Measurements from ENCODE around the gene PPP2R1B. TPM values are rescaled to one million over a fixed set of nuclear protein-coding genes. Genes with fewer than 3 reads are reported as not detected.

Gene PPP2R1B
- total and polyA plus RNA-seq, 4 donors = 33.2 to 316 (median 52.5) TPM

- WGBS = 85% methylated on average over 1 of the region's 1 CpG
- no peak for DNase-seq (ENCODE audit: low spot score)
- peaks cover 0 to 5% (median 3%) of the 10 kb centered on the region in 4 donors for H3K4me1 ChIP-seq (ENCODE audit: control insufficient read depth in 4 of 4, insufficient read depth in 4 of 4, low read length in 3 of 4)
- H3K27me3 ChIP-seq (ENCODE audit: control insufficient read depth in 4 of 4, insufficient read depth in 4 of 4, low read length in 3 of 4) = no peaks in the 10 kb centered on the region
- no peaks in the 10 kb centered on the region for H3K9me3 ChIP-seq (ENCODE audit: control insufficient read depth in 4 of 4, low read length in 3 of 4)
- TF ChIP-seq, protein P1, sequence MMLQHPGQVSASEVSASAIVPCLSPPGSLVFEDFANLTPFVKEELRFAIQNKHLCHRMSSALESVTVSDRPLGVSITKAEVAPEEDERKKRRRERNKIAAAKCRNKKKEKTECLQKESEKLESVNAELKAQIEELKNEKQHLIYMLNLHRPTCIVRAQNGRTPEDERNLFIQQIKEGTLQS (IDR thresholded peaks at IDR 0.05) = no peak
- TF ChIP-seq JUND (IDR thresholded peaks at IDR 0.05) (no peak), SP1 (IDR thresholded peaks at IDR 0.05) (no peak), YY1 (IDR thresholded peaks at IDR 0.05) (no peak), TAF1 (conservative IDR thresholded peaks at IDR 0.05) (no peak), RXRA (IDR thresholded peaks at IDR 0.05) (no peak), FOXA2 (IDR thresholded peaks at IDR 0.05) (no peak), FOXA1 (IDR thresholded peaks at IDR 0.05) (no peak), HNF4A (conservative IDR thresholded peaks at IDR 0.05) (no peak), GABPA (IDR thresholded peaks at IDR 0.05 in 1 of 2, conservative IDR thresholded peaks at IDR 0.05 in 1 of 2) (no peak), MAX (IDR thresholded peaks at IDR 0.05) (no peak), NR2F2 (IDR thresholded peaks at IDR 0.05) (no peak), RAD21 (IDR thresholded peaks at IDR 0.05) (no peak), ZBTB33 (IDR thresholded peaks at IDR 0.05) (no peak), EGR1 (IDR thresholded peaks at IDR 0.05; ENCODE audit: low read depth in 2 of 2) (no peak), HNF4G (IDR thresholded peaks at IDR 0.05) (no peak)
- TF ChIP-seq, protein P2, sequence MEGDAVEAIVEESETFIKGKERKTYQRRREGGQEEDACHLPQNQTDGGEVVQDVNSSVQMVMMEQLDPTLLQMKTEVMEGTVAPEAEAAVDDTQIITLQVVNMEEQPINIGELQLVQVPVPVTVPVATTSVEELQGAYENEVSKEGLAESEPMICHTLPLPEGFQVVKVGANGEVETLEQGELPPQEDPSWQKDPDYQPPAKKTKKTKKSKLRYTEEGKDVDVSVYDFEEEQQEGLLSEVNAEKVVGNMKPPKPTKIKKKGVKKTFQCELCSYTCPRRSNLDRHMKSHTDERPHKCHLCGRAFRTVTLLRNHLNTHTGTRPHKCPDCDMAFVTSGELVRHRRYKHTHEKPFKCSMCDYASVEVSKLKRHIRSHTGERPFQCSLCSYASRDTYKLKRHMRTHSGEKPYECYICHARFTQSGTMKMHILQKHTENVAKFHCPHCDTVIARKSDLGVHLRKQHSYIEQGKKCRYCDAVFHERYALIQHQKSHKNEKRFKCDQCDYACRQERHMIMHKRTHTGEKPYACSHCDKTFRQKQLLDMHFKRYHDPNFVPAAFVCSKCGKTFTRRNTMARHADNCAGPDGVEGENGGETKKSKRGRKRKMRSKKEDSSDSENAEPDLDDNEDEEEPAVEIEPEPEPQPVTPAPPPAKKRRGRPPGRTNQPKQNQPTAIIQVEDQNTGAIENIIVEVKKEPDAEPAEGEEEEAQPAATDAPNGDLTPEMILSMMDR (IDR thresholded peaks at IDR 0.05; ENCODE audit: low read depth, low read length, missing input control) = no peak
- TF ChIP-seq, protein P3, sequence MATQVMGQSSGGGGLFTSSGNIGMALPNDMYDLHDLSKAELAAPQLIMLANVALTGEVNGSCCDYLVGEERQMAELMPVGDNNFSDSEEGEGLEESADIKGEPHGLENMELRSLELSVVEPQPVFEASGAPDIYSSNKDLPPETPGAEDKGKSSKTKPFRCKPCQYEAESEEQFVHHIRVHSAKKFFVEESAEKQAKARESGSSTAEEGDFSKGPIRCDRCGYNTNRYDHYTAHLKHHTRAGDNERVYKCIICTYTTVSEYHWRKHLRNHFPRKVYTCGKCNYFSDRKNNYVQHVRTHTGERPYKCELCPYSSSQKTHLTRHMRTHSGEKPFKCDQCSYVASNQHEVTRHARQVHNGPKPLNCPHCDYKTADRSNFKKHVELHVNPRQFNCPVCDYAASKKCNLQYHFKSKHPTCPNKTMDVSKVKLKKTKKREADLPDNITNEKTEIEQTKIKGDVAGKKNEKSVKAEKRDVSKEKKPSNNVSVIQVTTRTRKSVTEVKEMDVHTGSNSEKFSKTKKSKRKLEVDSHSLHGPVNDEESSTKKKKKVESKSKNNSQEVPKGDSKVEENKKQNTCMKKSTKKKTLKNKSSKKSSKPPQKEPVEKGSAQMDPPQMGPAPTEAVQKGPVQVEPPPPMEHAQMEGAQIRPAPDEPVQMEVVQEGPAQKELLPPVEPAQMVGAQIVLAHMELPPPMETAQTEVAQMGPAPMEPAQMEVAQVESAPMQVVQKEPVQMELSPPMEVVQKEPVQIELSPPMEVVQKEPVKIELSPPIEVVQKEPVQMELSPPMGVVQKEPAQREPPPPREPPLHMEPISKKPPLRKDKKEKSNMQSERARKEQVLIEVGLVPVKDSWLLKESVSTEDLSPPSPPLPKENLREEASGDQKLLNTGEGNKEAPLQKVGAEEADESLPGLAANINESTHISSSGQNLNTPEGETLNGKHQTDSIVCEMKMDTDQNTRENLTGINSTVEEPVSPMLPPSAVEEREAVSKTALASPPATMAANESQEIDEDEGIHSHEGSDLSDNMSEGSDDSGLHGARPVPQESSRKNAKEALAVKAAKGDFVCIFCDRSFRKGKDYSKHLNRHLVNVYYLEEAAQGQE (IDR thresholded peaks at IDR 0.05) = no peak
- H3K4me3 ChIP-seq (ENCODE audit: low read depth in 1 of 3, low read length in 3 of 3) = no peak overlapping the region
- peaks cover 0 to 70% (median 57%) of the 10 kb centered on the region in 4 donors for H3K36me3 ChIP-seq (ENCODE audit: control insufficient read depth in 4 of 4, insufficient read depth in 3 of 4, low read depth in 1 of 4, low read length in 3 of 4)
- H3K9ac ChIP-seq (ENCODE audit: low read depth in 1 of 2, low read length in 2 of 2) = no peak overlapping the region
- no peak overlapping the region for H3K27ac ChIP-seq (ENCODE audit: low read depth in 1 of 2, low read length in 2 of 2)
Observed at GRCh38 chr11:111703576-111703975, 62.6 kb downstream of the PPP2R1B start.

Data from liver (tissue), 9 donors.